Right lobe of liver (tissue), 4 donors: ENCODE results near the gene MAP3K14.

Experiments used
- POLR2A ChIP-seq: fragments of 450-650 bp; IDR thresholded peaks from one replicate; pipeline ENCODE4 v1.6.1; 2017; ENCODE audit warnings: antibody characterized with exemption, mild to moderate bottlenecking
- TF ChIP-seq, protein P1 (sequence below), 4 donors: fragments of 200-600 bp in 3 of 4; fragments of 450-650 bp in 1 of 4; IDR thresholded peaks; one replicate each; pipeline versions ENCODE4 v1.5.1 to v1.8.0; 2016 to 2022; ENCODE audit warnings: antibody characterized with exemption in 4 of 4, mild to moderate bottlenecking in 2 of 4
- donor health status: DM: no; HTN: no; CAD: no.
- donor health status: DM: no; HTN: no; CAD: no.
- donor health status: DM: no; HTN: yes; CAD: no.

DNA sequence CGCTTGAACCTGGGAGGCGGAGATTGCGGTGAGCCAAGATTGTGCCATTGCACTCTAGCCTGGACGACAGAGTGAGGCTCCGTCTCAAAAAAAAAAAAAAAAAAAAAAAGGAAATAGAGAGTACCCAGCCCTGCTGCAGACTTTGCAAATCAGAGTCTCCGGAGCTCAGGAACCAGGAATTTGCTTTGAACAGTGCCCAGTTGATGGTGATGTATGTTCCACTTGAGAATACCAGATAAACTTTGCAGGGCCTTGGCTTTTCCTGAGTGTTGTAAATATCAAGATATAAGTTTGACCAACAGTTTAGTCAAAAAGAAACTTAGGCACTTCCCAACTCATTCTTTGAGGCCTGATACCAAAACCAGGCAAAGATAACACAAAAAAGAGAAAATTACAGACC, 30.6 kb upstream of the MAP3K14 start:
- TF ChIP-seq, protein P1, sequence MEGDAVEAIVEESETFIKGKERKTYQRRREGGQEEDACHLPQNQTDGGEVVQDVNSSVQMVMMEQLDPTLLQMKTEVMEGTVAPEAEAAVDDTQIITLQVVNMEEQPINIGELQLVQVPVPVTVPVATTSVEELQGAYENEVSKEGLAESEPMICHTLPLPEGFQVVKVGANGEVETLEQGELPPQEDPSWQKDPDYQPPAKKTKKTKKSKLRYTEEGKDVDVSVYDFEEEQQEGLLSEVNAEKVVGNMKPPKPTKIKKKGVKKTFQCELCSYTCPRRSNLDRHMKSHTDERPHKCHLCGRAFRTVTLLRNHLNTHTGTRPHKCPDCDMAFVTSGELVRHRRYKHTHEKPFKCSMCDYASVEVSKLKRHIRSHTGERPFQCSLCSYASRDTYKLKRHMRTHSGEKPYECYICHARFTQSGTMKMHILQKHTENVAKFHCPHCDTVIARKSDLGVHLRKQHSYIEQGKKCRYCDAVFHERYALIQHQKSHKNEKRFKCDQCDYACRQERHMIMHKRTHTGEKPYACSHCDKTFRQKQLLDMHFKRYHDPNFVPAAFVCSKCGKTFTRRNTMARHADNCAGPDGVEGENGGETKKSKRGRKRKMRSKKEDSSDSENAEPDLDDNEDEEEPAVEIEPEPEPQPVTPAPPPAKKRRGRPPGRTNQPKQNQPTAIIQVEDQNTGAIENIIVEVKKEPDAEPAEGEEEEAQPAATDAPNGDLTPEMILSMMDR (IDR thresholded peaks at IDR 0.05): no peak
- TF ChIP-seq POLR2A: no peak
